ENCODE measurements around the gene WHRN. TPM values are rescaled to one million over a fixed set of nuclear protein-coding genes. Genes with fewer than 3 reads are reported as not detected.

WHRN gene
- total and polyA plus RNA-seq, 2 of the 13 experiments (the other 11 are each of a cell fraction or from before 2014, with no cell fraction given): 2.3 to 5.3 TPM

- TF ChIP-seq HMGXB3 (CRISPR knock-in tag; IDR thresholded peaks at IDR 0.05; ENCODE audit: borderline replicate concordance): no peak
- TF ChIP-seq KMT2A (CRISPR knock-in tag; IDR thresholded peaks at IDR 0.05): no peak
- TF ChIP-seq, protein P1, sequence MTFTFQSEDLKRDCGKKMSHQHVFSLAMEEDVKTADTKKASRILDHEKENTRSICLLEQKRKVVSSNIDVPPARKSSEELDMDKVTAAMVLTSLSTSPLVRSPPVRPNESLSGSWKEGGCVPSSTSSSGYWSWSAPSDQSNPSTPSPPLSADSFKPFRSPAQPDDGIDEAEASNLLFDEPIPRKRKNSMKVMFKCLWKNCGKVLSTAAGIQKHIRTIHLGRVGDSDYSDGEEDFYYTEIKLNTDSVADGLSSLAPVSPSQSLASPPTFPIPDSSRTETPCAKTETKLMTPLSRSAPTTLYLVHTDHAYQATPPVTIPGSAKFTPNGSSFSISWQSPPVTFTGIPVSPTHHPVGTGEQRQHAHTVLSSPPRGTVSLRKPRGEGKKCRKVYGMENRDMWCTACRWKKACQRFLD (CRISPR knock-in tag; IDR thresholded peaks at IDR 0.05; ENCODE audit: borderline replicate concordance): no peak
- no peak for TF ChIP-seq ZNF562 (CRISPR knock-in tag; IDR thresholded peaks at IDR 0.05; ENCODE audit: borderline replicate concordance)
- no peak for TF ChIP-seq ZNF546 (CRISPR knock-in tag; conservative IDR thresholded peaks at IDR 0.05)
- no peak for TF ChIP-seq ZNF253 (CRISPR knock-in tag; IDR thresholded peaks at IDR 0.05; ENCODE audit: borderline replicate concordance)
- no peak for TF ChIP-seq ZNF737 (CRISPR knock-in tag; IDR thresholded peaks at IDR 0.05; ENCODE audit: borderline replicate concordance)
- TF ChIP-seq CENPX (CRISPR knock-in tag; IDR thresholded peaks at IDR 0.05): no peak
- TF ChIP-seq ZBTB39 (CRISPR knock-in tag; IDR thresholded peaks at IDR 0.05): no peak
- no peak for TF ChIP-seq THAP9 (CRISPR knock-in tag; IDR thresholded peaks at IDR 0.05; ENCODE audit: borderline replicate concordance)
- no peak for TF ChIP-seq SMC3 (IDR thresholded peaks at IDR 0.05; ENCODE audit: low read length)
- TF ChIP-seq SKI (IDR thresholded peaks at IDR 0.05; ENCODE audit: partially characterized antibody): no peak
Observed at GRCh38 chr9:114505187-114506081, at the start of gene WHRN (continued).

Data from HepG2 (cell line).